Fibroblast of the aortic adventitia (primary cell): Measurements from ENCODE around the gene DUSP6. TPM values are rescaled to one million over a fixed set of nuclear protein-coding genes. Genes with fewer than 3 reads are reported as not detected.

ENCODE experiments used
- DNase-seq: peaks from one replicate; pipeline ENCODE4 v3.0.0-alpha.2; 2010; ENCODE audit warnings: low read depth
- H3K4me3 ChIP-seq: 2 replicates; pipeline ENCODE4 v1.5.1; 2011; ENCODE audit warnings: low read depth, mild to moderate bottlenecking, control low read depth, low read length, moderate library complexity
- total RNA-seq: library from RNA; depleted of rRNA; stranded (reverse); fragments of >200 nt; gene quantifications from 2 replicates; pipeline ENCODE4 v1.2.3, GENCODE V29; 2012; ENCODE audit warnings: low replicate concordance
- TF ChIP-seq, protein P1 (sequence below): IDR thresholded peaks from 2 replicates; pipeline ENCODE4 v1.5.1; 2011; ENCODE audit warnings: mild to moderate bottlenecking, low read length, control low read depth, inconsistent platforms; ENCODE audit not compliant: insufficient read depth

Gene DUSP6
- total RNA-seq, 1 donor = 33.9 TPM

DNA sequence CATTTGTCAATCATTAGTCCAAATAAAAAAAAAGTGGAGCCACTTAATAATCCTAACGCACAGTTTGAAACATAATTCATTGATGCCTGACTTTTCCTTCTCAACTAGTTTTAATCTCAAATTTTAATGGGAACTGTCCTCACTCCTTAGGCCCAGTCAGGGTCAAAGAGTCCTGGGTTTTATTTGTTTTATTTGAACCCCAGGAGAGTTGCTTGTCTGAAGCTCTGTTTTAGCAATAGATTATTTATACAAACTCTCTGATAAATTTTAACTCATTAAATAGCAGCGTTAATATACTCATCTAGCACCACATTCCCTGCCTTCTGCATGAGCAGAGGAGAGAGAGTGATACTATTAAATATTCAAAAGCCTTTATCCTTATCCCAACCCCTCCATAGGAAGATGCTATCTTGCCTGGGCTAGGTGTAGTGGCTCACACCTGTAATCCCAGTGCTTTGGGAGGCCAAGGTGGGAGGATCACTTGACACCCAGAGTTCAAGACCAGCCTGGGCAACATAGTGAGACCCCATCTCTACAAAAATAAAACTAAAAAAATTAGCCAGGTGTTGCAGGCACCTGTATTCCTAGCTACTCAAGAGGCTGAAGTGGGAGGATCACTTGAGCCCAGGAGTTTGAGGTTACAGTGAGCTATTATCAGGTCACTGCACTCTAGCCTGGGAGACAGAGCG is 14.5 kb upstream of the DUSP6 start:
- no peak overlapping the region for H3K4me3 ChIP-seq
- DNase-seq = no peak
- TF ChIP-seq, protein P1, sequence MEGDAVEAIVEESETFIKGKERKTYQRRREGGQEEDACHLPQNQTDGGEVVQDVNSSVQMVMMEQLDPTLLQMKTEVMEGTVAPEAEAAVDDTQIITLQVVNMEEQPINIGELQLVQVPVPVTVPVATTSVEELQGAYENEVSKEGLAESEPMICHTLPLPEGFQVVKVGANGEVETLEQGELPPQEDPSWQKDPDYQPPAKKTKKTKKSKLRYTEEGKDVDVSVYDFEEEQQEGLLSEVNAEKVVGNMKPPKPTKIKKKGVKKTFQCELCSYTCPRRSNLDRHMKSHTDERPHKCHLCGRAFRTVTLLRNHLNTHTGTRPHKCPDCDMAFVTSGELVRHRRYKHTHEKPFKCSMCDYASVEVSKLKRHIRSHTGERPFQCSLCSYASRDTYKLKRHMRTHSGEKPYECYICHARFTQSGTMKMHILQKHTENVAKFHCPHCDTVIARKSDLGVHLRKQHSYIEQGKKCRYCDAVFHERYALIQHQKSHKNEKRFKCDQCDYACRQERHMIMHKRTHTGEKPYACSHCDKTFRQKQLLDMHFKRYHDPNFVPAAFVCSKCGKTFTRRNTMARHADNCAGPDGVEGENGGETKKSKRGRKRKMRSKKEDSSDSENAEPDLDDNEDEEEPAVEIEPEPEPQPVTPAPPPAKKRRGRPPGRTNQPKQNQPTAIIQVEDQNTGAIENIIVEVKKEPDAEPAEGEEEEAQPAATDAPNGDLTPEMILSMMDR = no peak

DNA sequence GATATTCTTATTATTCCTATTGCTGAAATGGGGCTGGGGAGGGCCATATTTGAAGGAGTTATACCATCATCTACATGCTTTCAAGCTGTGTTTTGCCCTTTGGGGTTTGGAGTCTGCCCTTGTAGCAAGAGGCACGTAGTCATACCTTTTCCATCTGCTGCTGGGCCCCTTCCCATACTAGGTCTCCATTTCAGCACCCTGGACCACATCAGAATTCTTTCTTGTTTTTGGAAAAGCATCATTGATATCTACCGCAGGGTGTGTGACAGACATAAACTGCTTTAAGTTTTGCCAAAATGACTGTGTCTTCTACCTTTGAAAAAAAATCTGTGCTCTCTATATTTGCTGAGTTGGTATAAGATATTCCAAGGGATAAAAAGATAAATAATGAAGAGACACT is 12.3 kb upstream of the DUSP6 start:
- H3K4me3 ChIP-seq = no peak overlapping the region
- TF ChIP-seq, protein P1 = no peak
- DNase-seq = no peak

DNA sequence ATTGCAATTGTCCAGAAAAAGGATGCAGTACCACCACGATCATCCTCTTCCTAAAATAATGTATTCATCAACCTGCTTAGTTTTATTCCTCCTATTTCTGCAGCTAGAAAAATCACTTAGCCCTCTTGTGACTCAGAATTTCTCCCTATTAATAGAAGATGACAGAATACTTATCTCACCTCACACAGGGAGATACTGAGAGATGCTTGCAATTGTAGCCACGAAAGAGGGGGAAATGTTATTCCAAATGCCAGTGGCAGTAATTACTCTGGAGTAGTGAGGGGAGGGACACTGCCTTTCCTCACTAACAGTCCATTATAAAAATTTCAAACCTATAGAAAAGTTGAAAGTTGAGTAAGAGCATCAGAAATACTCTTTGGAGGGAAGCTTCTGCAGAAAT is 11.8 kb upstream of the DUSP6 start:
- TF ChIP-seq, protein P1 = no peak
- no peak for DNase-seq
- no peak overlapping the region for H3K4me3 ChIP-seq

DNA sequence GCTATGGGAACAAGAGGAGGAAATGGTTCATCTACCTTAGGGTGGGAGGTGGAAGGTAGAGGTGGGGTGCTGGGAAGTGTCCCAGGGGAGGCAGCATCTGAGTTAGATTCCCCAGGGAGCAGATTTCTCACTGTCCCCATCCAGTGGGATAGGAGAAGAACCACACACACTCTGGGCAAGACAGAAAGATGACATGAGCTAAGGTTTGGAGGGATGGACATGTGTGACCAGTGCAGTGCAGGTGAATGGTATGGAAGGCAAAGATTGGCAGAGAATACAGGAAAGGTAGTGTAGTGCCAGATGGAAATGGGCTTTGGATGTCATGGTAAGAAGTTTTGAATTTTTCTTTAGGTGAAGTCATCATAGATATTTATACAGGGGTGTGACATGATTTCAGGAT is 11.3 kb upstream of the DUSP6 start:
- no peak for DNase-seq
- TF ChIP-seq, protein P1 = no peak
- no peak overlapping the region for H3K4me3 ChIP-seq

DNA sequence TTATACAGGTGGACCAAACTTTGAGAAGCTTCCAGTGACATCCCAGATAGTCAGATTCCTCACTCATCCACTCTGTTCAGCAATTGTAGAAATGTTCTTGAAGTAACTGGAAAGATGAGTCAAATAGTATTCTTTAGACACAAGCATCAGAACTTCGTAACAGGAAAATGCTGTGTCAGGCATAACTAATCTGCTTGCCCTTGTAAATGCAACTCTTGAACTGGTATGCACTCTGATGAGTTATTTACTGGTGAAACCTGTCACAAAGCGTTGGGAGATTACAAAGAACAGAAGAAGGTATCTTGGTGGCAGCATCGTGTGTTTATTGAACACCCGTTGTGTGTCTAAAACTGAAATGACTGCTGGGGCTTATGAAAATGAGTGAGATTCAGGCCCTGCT is 10.8 kb upstream of the DUSP6 start:
- TF ChIP-seq, protein P1 = no peak
- DNase-seq = no peak
- no peak overlapping the region for H3K4me3 ChIP-seq

DNA sequence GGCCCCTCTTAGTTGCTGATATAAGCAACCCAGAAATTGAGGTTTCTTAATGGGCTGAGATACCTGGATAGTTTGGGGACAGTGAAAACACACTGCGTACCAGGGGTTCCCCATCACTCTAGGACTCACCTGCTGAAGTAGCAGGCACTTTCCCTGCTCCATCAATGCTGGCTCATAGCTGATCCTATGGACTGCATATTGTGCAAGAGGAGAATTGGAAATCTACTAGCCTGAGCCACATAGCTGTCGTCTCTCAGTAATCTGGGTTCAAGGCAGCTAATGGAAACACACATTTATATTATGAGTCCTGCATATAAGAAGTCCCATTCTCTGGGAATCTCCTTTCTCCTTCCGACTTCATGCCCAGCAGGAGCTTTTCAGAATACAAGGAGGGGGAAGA is 7.3 kb upstream of the DUSP6 start:
- H3K4me3 ChIP-seq = no peak overlapping the region
- TF ChIP-seq, protein P1 = no peak
- no peak for DNase-seq

DNA sequence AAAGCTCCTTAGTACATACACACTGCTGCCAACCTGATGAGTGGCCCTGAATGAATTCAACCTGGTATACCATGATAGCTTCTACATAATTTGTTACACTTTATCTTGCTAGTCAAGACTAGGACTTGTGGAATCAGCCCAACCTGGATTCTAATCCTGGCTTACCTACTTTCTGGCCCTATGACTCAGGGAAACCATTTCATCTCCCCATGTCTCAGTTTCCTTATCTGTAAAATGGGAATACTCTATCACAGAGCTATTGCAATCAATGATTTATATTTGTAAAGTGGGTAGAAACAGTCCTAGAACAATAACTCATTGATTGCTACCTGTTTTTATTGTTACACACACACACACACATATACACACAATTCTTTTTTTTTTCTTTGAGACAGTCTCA is 6.5 kb upstream of the DUSP6 start:
- no peak for DNase-seq
- TF ChIP-seq, protein P1 = no peak
- no peak overlapping the region for H3K4me3 ChIP-seq
